H9 (cell line): Measurements from ENCODE around the gene SEMA3C. TPM values are rescaled to one million over a fixed set of nuclear protein-coding genes. Genes with fewer than 3 reads are reported as not detected.

Experiments used
- DNase-seq: peaks from one replicate; pipeline ENCODE4 v3.0.0-alpha.2; 2017
- H2AFZ ChIP-seq: one replicate; pipeline ENCODE4 v1.6.1; 2013; ENCODE audit warnings: mild to moderate bottlenecking, low read length, control low read depth, moderate library complexity
- H2AK5ac ChIP-seq: 2 replicates; pipeline ENCODE4 v1.6.1; 2013; ENCODE audit warnings: low read length, control low read depth, mixed read lengths; ENCODE audit not compliant: insufficient read length
- H2BK120ac ChIP-seq: one replicate; pipeline ENCODE4 v1.6.1; 2013; ENCODE audit warnings: low read depth, mild to moderate bottlenecking, low read length, control low read depth, inconsistent platforms; ENCODE audit not compliant: poor library complexity, severe bottlenecking
- H2BK12ac ChIP-seq: 2 replicates; pipeline ENCODE4 v1.6.1; 2013; ENCODE audit warnings: low read length, control low read depth, mixed read lengths, low read depth; ENCODE audit not compliant: insufficient read length
- H2BK15ac ChIP-seq: 2 replicates; pipeline ENCODE4 v1.6.1; 2013; ENCODE audit warnings: low read depth, low read length, control low read depth
- H2BK20ac ChIP-seq: one replicate; pipeline ENCODE4 v1.6.1; 2013; ENCODE audit warnings: low read depth, mild to moderate bottlenecking, low read length, control low read depth, inconsistent platforms; ENCODE audit not compliant: poor library complexity, severe bottlenecking
- H2BK5ac ChIP-seq: 2 replicates; pipeline ENCODE4 v1.6.1; 2013; ENCODE audit warnings: low read length, control low read depth, mixed read lengths; ENCODE audit not compliant: insufficient read length
- H3K14ac ChIP-seq: 2 replicates; pipeline ENCODE4 v1.6.1; 2013; ENCODE audit warnings: low read length, control low read depth; ENCODE audit not compliant: insufficient read depth
- H3K18ac ChIP-seq: 2 replicates; pipeline ENCODE4 v1.6.1; 2013; ENCODE audit warnings: low read depth, mild to moderate bottlenecking, mixed read lengths, low read length, control low read depth; ENCODE audit not compliant: insufficient read length
- H3K23ac ChIP-seq: 2 replicates; pipeline ENCODE4 v1.6.1; 2013; ENCODE audit warnings: low read length, control low read depth, mixed read lengths, low read depth; ENCODE audit not compliant: insufficient read length
- H3K23me2 ChIP-seq: 2 replicates; pipeline ENCODE4 v1.6.1; 2013; ENCODE audit warnings: low read depth, mild to moderate bottlenecking, mixed read lengths, low read length, control low read depth; ENCODE audit not compliant: insufficient read length, poor library complexity, severe bottlenecking
- H3K27ac ChIP-seq: 2 replicates; pipeline ENCODE4 v1.5.1; 2013; ENCODE audit warnings: low read length, control low read depth, mixed read lengths, low read depth; ENCODE audit not compliant: insufficient read length
- H3K27me3 ChIP-seq: 2 replicates; pipeline ENCODE4 v1.6.1; 2013; ENCODE audit warnings: low read length, control low read depth, inconsistent platforms; ENCODE audit not compliant: insufficient read depth
- H3K4ac ChIP-seq: 2 replicates; pipeline ENCODE4 v1.6.1; 2013; ENCODE audit warnings: low read depth, mild to moderate bottlenecking, control low read depth, inconsistent platforms, low read length, moderate library complexity
- H3K4me1 ChIP-seq: 2 replicates; pipeline ENCODE4 v1.6.1; 2013; ENCODE audit warnings: low read length, control low read depth, inconsistent platforms; ENCODE audit not compliant: insufficient read depth
- H3K4me2 ChIP-seq: 2 replicates; pipeline ENCODE4 v1.6.1; 2013; ENCODE audit warnings: low read length, control low read depth, mixed read lengths; ENCODE audit not compliant: insufficient read length, insufficient read depth
- H3K56ac ChIP-seq: 2 replicates; pipeline ENCODE4 v1.6.1; 2013; ENCODE audit warnings: low read depth, mild to moderate bottlenecking, mixed read lengths, low read length, control low read depth; ENCODE audit not compliant: insufficient read length
- H3K79me1 ChIP-seq: 2 replicates; pipeline ENCODE4 v1.6.1; 2013; ENCODE audit warnings: low read depth, mild to moderate bottlenecking, moderate library complexity, low read length, control low read depth, inconsistent platforms; ENCODE audit not compliant: insufficient read depth, poor library complexity, severe bottlenecking
- H3K79me2 ChIP-seq: 2 replicates; pipeline ENCODE4 v1.6.1; 2013; ENCODE audit warnings: low read length, control low read depth, inconsistent platforms; ENCODE audit not compliant: insufficient read depth
- H3K9ac ChIP-seq: 2 replicates; pipeline ENCODE4 v1.6.1; 2013; ENCODE audit warnings: low read length, control low read depth, mixed read lengths; ENCODE audit not compliant: insufficient read length; ENCODE audit errors: extremely low read depth
- H3K9me3 ChIP-seq: one replicate; pipeline ENCODE4 v1.6.1; 2013; ENCODE audit warnings: low read depth, low read length, inconsistent platforms; ENCODE audit not compliant: control insufficient read depth
- H3T11ph ChIP-seq: one replicate; pipeline ENCODE4 v1.6.1; 2013; ENCODE audit warnings: mild to moderate bottlenecking, low read length, control low read depth, inconsistent platforms
- H4K20me1 ChIP-seq: one replicate; pipeline ENCODE4 v1.6.1; 2013; ENCODE audit not compliant: control insufficient read depth, insufficient read length, insufficient read depth
- H4K5ac ChIP-seq: 2 replicates; pipeline ENCODE4 v1.6.1; 2013; ENCODE audit warnings: low read depth, mild to moderate bottlenecking, mixed read lengths, low read length, control low read depth; ENCODE audit not compliant: insufficient read length
- H4K8ac ChIP-seq: replicated peaks from 2 replicates; pipeline ENCODE4 v1.6.1; 2013; ENCODE audit warnings: low read length, control low read depth, mixed read lengths, low read depth; ENCODE audit not compliant: insufficient read length
- H4K91ac ChIP-seq: 2 replicates; pipeline ENCODE4 v1.6.1; 2013; ENCODE audit warnings: low read depth, mild to moderate bottlenecking, moderate library complexity, mixed read lengths, low read length, control low read depth; ENCODE audit not compliant: insufficient read length
- H3K27ac Mint-ChIP-seq, 3 experiments: 2 replicates in 2 of 3; 3 replicates in 1 of 3; pipeline ENCODE4 v1.8.0; 2020 to 2021; ENCODE audit warnings: mixed read lengths in 3 of 3, mild to moderate bottlenecking in 1 of 3, moderate library complexity in 1 of 3
- H3K27me3 Mint-ChIP-seq: 2 replicates; pipeline ENCODE4 v1.8.0; 2021; ENCODE audit warnings: low read depth, mild to moderate bottlenecking, moderate library complexity, mixed read lengths
- H3K36me3 Mint-ChIP-seq, 3 experiments: 2 replicates in 2 of 3; 3 replicates in 1 of 3; pipeline ENCODE4 v1.8.0; 2020 to 2021; ENCODE audit warnings: low read depth in 3 of 3, mixed read lengths in 3 of 3; ENCODE audit not compliant: insufficient read depth in 1 of 3
- H3K4me1 Mint-ChIP-seq, 2 experiments: 2 replicates each; pipeline ENCODE4 v1.8.0; 2020; ENCODE audit warnings: mixed read lengths in 2 of 2
- H3K4me3 Mint-ChIP-seq, 2 experiments: 2 replicates in 1 of 2; 3 replicates in 1 of 2; pipeline ENCODE4 v1.8.0; 2020 to 2021; ENCODE audit warnings: mild to moderate bottlenecking in 2 of 2, mixed read lengths in 2 of 2, moderate library complexity in 1 of 2
- H3K9me3 Mint-ChIP-seq, 2 experiments: 2 replicates in 1 of 2; 3 replicates in 1 of 2; pipeline ENCODE4 v1.8.0; 2020; ENCODE audit warnings: mild to moderate bottlenecking in 2 of 2, mixed read lengths in 2 of 2, moderate library complexity in 1 of 2
- total RNA-seq: library from RNA; stranded (reverse); gene quantifications from 2 replicates; pipeline ENCODE4 v1.2.1, GENCODE V29; 2021
- TF ChIP-seq, protein P1 (sequence below): fragments of 200-600 bp; sonication (generic); conservative IDR thresholded peaks from 3 replicates; pipeline ENCODE4 v1.8.0; 2021; ENCODE audit warnings: antibody characterized with exemption, mild to moderate bottlenecking

Gene SEMA3C
- total RNA-seq, 1 experiment from 2014 or later = 1.6 TPM

DNA sequence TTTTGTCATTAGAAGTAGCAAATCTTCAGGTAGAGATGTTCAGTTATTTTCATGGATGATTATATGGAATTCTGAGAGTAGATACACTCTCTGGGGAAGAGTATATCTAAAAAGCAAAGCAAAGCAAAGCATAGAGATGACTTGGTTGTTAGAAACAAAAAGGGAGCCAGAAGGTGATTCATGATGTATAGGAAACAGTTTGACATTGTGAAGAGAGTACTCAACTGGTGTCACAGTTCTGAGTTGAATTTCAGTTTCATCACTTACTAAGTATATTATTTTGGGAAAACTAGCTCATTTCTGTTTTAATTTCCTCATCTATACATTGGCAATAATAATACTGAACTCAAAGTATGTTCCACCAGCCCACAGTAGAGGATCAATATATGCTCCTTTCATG is 86.8 kb downstream of the SEMA3C start:
- no peak for DNase-seq
- Histone ChIP-seq H4K91ac (no peak overlapping the region), H3K9me3 (no peaks in the 10 kb centered on the region), H2BK5ac (no peak overlapping the region), H3K27me3 (no peaks in the 10 kb centered on the region), H2BK12ac (no peak overlapping the region), H3K4ac (no peak overlapping the region), H3K4me1 (no peaks in the 10 kb centered on the region), H3K79me2 (no peaks in the 10 kb centered on the region), H3T11ph (no peak overlapping the region), H3K27ac (no peak overlapping the region), H4K5ac (no peak overlapping the region), H3K4me2 (no peak overlapping the region), H3K18ac (no peak overlapping the region), H3K56ac (no peak overlapping the region), H2BK20ac (no peak overlapping the region), H3K23me2 (no peaks in the 10 kb centered on the region), H3K9ac (no peak overlapping the region), H3K14ac (no peak overlapping the region), H3K23ac (no peak overlapping the region), H2BK15ac (no peak overlapping the region), H4K20me1 (no peaks in the 10 kb centered on the region), H2BK120ac (no peak overlapping the region), H2AFZ (no peak overlapping the region), H2AK5ac (no peak overlapping the region), H4K8ac (no peak overlapping the region), H3K79me1 (no peaks in the 10 kb centered on the region)
- H3K36me3 Mint-ChIP-seq = no peaks in the 10 kb centered on the region
- no peaks in the 10 kb centered on the region for H3K27me3 Mint-ChIP-seq
- TF ChIP-seq, protein P1, sequence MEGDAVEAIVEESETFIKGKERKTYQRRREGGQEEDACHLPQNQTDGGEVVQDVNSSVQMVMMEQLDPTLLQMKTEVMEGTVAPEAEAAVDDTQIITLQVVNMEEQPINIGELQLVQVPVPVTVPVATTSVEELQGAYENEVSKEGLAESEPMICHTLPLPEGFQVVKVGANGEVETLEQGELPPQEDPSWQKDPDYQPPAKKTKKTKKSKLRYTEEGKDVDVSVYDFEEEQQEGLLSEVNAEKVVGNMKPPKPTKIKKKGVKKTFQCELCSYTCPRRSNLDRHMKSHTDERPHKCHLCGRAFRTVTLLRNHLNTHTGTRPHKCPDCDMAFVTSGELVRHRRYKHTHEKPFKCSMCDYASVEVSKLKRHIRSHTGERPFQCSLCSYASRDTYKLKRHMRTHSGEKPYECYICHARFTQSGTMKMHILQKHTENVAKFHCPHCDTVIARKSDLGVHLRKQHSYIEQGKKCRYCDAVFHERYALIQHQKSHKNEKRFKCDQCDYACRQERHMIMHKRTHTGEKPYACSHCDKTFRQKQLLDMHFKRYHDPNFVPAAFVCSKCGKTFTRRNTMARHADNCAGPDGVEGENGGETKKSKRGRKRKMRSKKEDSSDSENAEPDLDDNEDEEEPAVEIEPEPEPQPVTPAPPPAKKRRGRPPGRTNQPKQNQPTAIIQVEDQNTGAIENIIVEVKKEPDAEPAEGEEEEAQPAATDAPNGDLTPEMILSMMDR = no peak
- H3K9me3 Mint-ChIP-seq = no peaks in the 10 kb centered on the region
- peaks cover 7 to 8% of the 10 kb centered on the region in 2 experiments; a peak in 3 of 4 replicates for H3K4me1 Mint-ChIP-seq
- H3K27ac Mint-ChIP-seq = no peak overlapping the region
- no peak overlapping the region for H3K4me3 Mint-ChIP-seq
